Smooth muscle cell (in vitro differentiated cells): ENCODE data around the gene SMG6. TPM values are rescaled to one million over a fixed set of nuclear protein-coding genes. Genes with fewer than 3 reads are reported as not detected.

Experiments
- DNase-seq: peaks from one replicate; lab custom pipeline; 2025; ENCODE audit not compliant: unreplicated experiment; lab: John Stamatoyannopoulos, UW
- H2AFZ ChIP-seq: fragments of 200-600 bp; sonication (generic); 2 replicates; pipeline ENCODE4 v1.6.0; 2016; ENCODE audit warnings: antibody characterized with exemption, low read depth, mild to moderate bottlenecking
- H3F3A ChIP-seq: fragments of 200-600 bp; sonication (generic); 2 replicates; pipeline ENCODE4 v1.6.0; 2017; ENCODE audit warnings: antibody characterized with exemption, low read depth
- H3K27ac ChIP-seq: fragments of 200-600 bp; sonication (generic); 2 replicates; pipeline ENCODE4 v1.5.1; 2016; ENCODE audit warnings: low read depth, mild to moderate bottlenecking
- H3K27me3 ChIP-seq: fragments of 200-600 bp; sonication (generic); 2 replicates; pipeline ENCODE4 v1.6.1; 2016; ENCODE audit warnings: low read depth, mild to moderate bottlenecking
- H3K36me3 ChIP-seq: fragments of 200-600 bp; sonication (generic); 2 replicates; pipeline ENCODE4 v1.5.1; 2016; ENCODE audit warnings: low read depth
- H3K4me1 ChIP-seq: fragments of 200-600 bp; sonication (generic); 2 replicates; pipeline ENCODE4 v1.5.1; 2016; ENCODE audit warnings: low read depth
- H3K4me2 ChIP-seq: fragments of 200-600 bp; sonication (generic); 2 replicates; pipeline ENCODE4 v1.6.0; 2016; ENCODE audit warnings: mild to moderate bottlenecking
- H3K4me3 ChIP-seq: fragments of 200-600 bp; sonication (generic); 2 replicates; pipeline ENCODE4 v1.5.1; 2016; ENCODE audit warnings: mild to moderate bottlenecking
- H3K79me2 ChIP-seq: fragments of 200-600 bp; sonication (generic); 2 replicates; pipeline ENCODE4 v1.6.0; 2016; ENCODE audit warnings: low read depth, mild to moderate bottlenecking
- H3K9ac ChIP-seq: fragments of 200-600 bp; sonication (generic); 2 replicates; pipeline ENCODE4 v1.6.0; 2016; ENCODE audit warnings: low read depth
- H3K9me3 ChIP-seq: fragments of 200-600 bp; sonication (generic); replicated peaks from 2 replicates; pipeline ENCODE4 v1.5.1; 2016; ENCODE audit warnings: low read depth
- H4K20me1 ChIP-seq: fragments of 200-600 bp; sonication (generic); 2 replicates; pipeline ENCODE4 v1.6.0; 2016; ENCODE audit warnings: low read depth
- CTCF ChIP-seq: fragments of 200-600 bp; sonication (generic); IDR thresholded peaks from 2 replicates; pipeline ENCODE4 v1.5.1; 2017; ENCODE audit warnings: borderline replicate concordance, mild to moderate bottlenecking, antibody characterized with exemption; ENCODE audit not compliant: insufficient read depth, poor library complexity, severe bottlenecking
- WGBS: methylation state at CpG from one replicate; pipeline ENCODE4 v1.1.7; 2016; ENCODE audit warnings: low lambda C conversion rate; 5-methylcytosine and 5-hydroxymethylcytosine counted together
- polyA plus RNA-seq: library from polyadenylated mRNA; unstranded; fragments of >200 nt; fragmentation: Nextera tagmentation; extraction: Ambion mirVana; gene quantifications from 2 replicates; pipeline ENCODE4 v1.2.1, GENCODE V29; 2016
- total RNA-seq: library from RNA; depleted of rRNA; stranded (reverse); fragments of >200 nt; gene quantifications from 2 replicates; pipeline ENCODE4 v1.2.3, GENCODE V29; 2014

SMG6 gene
- total and polyA plus RNA-seq, 2 experiments from 2014 or later, result 10.6 to 21.4 TPM

DNA sequence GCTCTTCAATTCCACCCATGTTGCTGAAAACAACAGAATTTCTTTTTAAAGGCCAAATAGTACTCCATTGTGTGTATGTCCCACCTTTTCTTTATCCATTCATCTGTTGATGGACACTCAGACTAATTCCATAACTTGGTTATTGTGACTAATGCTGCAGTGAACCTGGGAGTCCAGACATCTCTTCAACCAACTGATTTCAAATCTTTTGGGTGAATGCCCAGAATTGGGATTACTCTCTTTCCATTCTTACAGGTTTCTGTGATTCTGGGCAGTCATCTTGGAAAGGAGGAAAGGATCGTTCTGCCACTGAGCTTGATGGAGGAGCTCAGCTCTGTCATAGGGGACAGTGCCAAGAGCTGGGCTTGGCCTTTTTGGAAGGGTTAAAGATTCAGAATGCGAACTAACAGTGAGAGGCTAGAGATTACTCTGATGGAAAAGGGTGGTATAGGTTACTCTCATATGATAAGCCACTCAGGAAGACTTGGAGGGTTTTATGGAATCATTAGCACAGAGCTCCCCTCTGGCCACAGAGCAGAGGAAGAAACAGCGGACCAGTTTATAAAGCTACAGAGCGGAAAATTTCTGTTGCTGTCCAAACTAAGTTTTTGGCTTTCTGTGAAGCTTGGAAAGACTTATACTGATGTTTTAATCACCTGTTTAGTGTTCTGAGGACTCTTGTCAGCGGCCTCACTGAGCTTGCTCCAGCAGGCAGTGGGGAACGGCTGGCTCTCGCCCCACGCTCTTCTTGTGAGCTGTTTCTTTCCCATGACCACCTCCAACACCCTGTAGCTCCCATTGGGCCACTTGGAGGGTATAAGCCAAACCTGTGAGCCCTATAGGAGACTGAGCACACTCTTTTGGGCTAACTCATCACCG lies 200.4 kb downstream of the SMG6 start:
- no peaks in the 10 kb centered on the region for H3K9me3 ChIP-seq
- no peak overlapping the region for H3K9ac ChIP-seq
- H3K27me3 ChIP-seq, result no peaks in the 10 kb centered on the region
- no peaks in the 10 kb centered on the region for H3K36me3 ChIP-seq
- TF ChIP-seq CTCF, result no peak
- H3K4me1 ChIP-seq, result no peaks in the 10 kb centered on the region
- H3K4me3 ChIP-seq, result no peak overlapping the region
- no peaks in the 10 kb centered on the region for H3K79me2 ChIP-seq
- DNase-seq, result no peak
- H2AFZ ChIP-seq, result no peak overlapping the region
- peaks cover 17% of the 10 kb centered on the region for H4K20me1 ChIP-seq
- no peaks in the 10 kb centered on the region for H3F3A ChIP-seq
- WGBS, result 90% methylated on average over 9 of the region's 9 CpGs
- no peak overlapping the region for H3K27ac ChIP-seq
- H3K4me2 ChIP-seq, result no peak overlapping the region

DNA sequence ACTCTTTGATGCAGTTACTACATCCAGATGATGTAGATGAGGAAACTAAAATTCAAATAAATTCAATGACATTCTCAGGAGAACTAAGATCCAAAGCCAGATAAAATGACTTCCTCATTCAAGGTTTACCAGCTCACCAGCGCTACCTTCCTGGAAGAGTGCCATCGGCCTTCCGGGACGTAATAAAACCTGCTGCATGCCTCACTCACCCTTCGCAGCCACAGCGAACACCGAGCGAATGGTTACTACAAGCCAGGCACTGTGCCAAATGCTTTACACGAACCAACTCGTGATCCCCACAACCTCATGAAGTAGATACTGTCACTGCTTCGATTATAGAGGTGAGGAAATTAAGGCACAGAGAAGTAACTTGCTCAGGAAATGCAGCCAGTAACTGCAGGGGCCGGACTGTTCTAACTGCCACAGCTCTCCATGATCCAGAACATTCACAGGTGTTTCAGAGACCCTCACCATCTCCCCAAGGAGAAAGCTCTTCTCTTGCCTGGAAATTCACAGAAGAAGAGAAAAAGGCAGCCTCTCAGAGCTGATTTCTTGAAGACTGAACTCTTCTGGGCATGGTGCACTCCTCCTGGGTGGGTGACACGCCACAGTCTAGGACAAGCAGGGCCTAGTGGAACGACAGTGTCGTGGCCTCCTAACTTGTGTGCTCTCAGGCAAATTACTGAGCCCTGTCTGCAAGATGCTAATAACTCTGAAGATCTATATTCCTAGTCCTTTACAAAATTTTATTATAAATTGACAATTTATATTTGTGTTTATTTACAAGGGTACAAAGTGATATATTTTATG lies 201.9 kb downstream of the SMG6 start:
- Histone ChIP-seq H3K27me3 (no peaks in the 10 kb centered on the region), H4K20me1 (peaks cover 13% of the 10 kb centered on the region), H3K4me3 (no peak overlapping the region), H2AFZ (no peak overlapping the region), H3K9ac (no peak overlapping the region), H3K79me2 (no peaks in the 10 kb centered on the region), H3K4me2 (no peak overlapping the region), H3K4me1 (no peaks in the 10 kb centered on the region), H3K9me3 (no peaks in the 10 kb centered on the region), H3F3A (no peaks in the 10 kb centered on the region), H3K36me3 (no peaks in the 10 kb centered on the region), H3K27ac (no peak overlapping the region)
- 90% methylated on average over 15 of the region's 15 CpGs for WGBS
- no peak for DNase-seq
- TF ChIP-seq CTCF, result no peak

DNA sequence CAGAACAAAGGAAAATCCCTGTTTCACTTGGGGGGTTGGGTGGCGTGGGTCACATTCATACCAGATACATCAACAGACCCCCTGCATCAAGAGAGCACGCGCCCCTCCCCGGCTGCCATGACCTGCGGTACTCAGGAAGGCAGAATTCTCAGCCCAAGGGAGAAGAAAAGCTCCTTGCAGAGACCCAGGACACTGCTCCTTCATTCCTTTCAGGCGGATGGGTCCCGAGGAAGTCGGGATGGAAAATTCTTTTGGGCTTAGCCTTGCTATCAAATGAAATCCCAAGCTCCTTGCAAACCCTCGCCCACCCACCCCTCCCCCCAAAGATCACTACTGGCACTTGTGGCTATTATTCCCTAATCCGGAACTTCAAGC lies 208.1 kb downstream of the SMG6 start:
- 62% methylated on average over 9 of the region's 10 CpGs for WGBS
- Histone ChIP-seq H3K36me3 (no peaks in the 10 kb centered on the region), H3F3A (peaks cover 15% of the 10 kb centered on the region), H4K20me1 (no peaks in the 10 kb centered on the region), H3K27ac (peak overlapping the region; percentile 52), H3K79me2 (no peaks in the 10 kb centered on the region), H3K9me3 (no peaks in the 10 kb centered on the region), H3K9ac (no peak overlapping the region), H3K4me2 (peak overlapping the region; percentile 23), H3K4me1 (peaks cover 24% of the 10 kb centered on the region), H3K27me3 (no peaks in the 10 kb centered on the region), H2AFZ (no peak overlapping the region), H3K4me3 (no peak overlapping the region)
- no peak for DNase-seq
- no peak for TF ChIP-seq CTCF
